ENCODE data around the gene F2RL1. TPM values are rescaled to one million over a fixed set of nuclear protein-coding genes. Genes with fewer than 3 reads are reported as not detected.

F2RL1 gene
- total and polyA plus RNA-seq, 2 of the 13 experiments (the other 11 are each of a cell fraction or from before 2014, with no cell fraction given), result 9.9 to 23.0 TPM

DNA sequence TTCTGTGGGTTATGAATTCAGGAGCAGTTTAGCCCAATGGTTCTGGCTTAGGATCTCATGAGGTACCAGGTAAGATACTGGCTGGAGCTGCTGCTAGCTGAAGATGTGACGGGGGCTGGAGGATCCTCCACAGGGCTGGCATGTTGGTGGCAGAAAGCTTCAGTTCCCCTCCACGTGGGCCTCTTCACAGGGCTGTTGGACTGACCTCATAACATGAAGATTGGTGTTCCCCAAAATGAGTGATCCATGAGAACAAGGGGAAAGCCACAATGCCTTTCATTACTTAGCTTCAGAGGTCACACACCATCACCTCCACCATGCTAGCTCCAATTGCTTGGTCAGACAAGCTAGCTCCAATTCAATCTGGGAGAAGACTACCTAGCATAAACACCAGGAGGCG, 22.5 kb downstream of the F2RL1 start (continued):
- TF ChIP-seq CBFB (CRISPR knock-in tag; IDR thresholded peaks at IDR 0.05), result no peak
- TF ChIP-seq ZNF333 (CRISPR knock-in tag; IDR thresholded peaks at IDR 0.05; ENCODE audit: borderline replicate concordance), result no peak
- TF ChIP-seq, protein P1, sequence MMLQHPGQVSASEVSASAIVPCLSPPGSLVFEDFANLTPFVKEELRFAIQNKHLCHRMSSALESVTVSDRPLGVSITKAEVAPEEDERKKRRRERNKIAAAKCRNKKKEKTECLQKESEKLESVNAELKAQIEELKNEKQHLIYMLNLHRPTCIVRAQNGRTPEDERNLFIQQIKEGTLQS (CRISPR knock-in tag; IDR thresholded peaks at IDR 0.05), result no peak
- no peak for TF ChIP-seq ZNF556 (CRISPR knock-in tag; IDR thresholded peaks at IDR 0.05; ENCODE audit: borderline replicate concordance)

DNA sequence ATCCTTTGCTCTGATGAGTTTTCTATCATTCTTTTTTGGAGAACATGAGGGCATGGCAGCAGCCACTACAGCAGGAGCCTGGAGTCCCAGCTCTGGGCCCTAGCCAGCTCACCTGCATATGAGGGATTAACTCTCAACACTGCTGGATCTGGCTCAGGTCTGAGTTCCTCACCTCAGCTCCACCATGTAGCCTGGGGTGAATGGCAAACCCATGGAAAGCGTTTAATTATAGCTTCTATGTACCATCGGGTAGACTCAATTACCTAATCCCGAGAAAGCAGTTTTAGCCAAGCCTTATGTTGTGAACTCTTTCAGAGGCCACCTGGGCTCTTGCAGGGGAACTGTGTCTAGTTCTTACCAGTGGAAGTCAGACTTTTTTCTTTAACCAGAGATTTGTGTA, 27.1 kb downstream of the F2RL1 start:
- Histone ChIP-seq H3K27ac (ENCODE audit: extremely low read length, insufficient read depth, low read length) (no peak overlapping the region), H3K4me1 (ENCODE audit: insufficient read depth, low read length) (no peaks in the 10 kb centered on the region), H2AFZ (ENCODE audit: low read length) (no peak overlapping the region), H4K20me1 (ENCODE audit: insufficient read depth, low read length) (no peaks in the 10 kb centered on the region), H3K4me2 (ENCODE audit: low read depth, low read length) (no peak overlapping the region), H3K4me3 (replicated peaks in 1 of 3; ENCODE audit: insufficient read depth in 1 of 3, low read depth in 2 of 3, low read length in 3 of 3) (no peak overlapping the region), H3K9me3 (ENCODE audit: low read length) (no peaks in the 10 kb centered on the region), H3K27me3 (ENCODE audit: control insufficient read depth in 1 of 2, insufficient read depth in 2 of 2, low read length in 2 of 2) (no peaks in the 10 kb centered on the region; a peak in 1 of 5 replicates), H3K79me2 (ENCODE audit: insufficient read depth, low read length) (no peaks in the 10 kb centered on the region), H3K36me3 (replicated peaks in 1 of 2; ENCODE audit: control insufficient read depth in 1 of 2, insufficient read depth in 2 of 2, low read length in 2 of 2) (no peaks in the 10 kb centered on the region), H3K9ac (ENCODE audit: insufficient read depth, low read depth, low read length) (no peak overlapping the region)
- DNase-seq (ENCODE audit: low spot score) (no peak), FAIRE-seq (no peak), ATAC-seq (no peak)
- CTCF ChIA-PET (ENCODE audit: low intra/inter-chr PET ratio, low total read pairs), result no interaction called here
- TF ChIP-seq FOXK1 (CRISPR knock-in tag; IDR thresholded peaks at IDR 0.05; ENCODE audit: borderline replicate concordance, low read depth) (no peak), ZNF615 (CRISPR knock-in tag; IDR thresholded peaks at IDR 0.05; ENCODE audit: borderline replicate concordance) (no peak), ZNF432 (CRISPR knock-in tag; IDR thresholded peaks at IDR 0.05; ENCODE audit: borderline replicate concordance) (no peak), ZFYVE20 (CRISPR knock-in tag; IDR thresholded peaks at IDR 0.05; ENCODE audit: borderline replicate concordance, low read depth) (no peak), SMAD3 (CRISPR knock-in tag; IDR thresholded peaks at IDR 0.05) (no peak), NCOA1 (CRISPR knock-in tag; IDR thresholded peaks at IDR 0.05) (no peak), ZNF292 (CRISPR knock-in tag; IDR thresholded peaks at IDR 0.05; ENCODE audit: borderline replicate concordance, low read depth) (no peak), ERF (CRISPR knock-in tag; IDR thresholded peaks at IDR 0.05) (no peak), ZNF775 (CRISPR knock-in tag; IDR thresholded peaks at IDR 0.05; ENCODE audit: borderline replicate concordance) (no peak), FIP1L1 (IDR thresholded peaks at IDR 0.05; ENCODE audit: borderline replicate concordance, insufficient read depth, low read depth, low read length) (no peak)
- TF ChIP-seq, protein P2, sequence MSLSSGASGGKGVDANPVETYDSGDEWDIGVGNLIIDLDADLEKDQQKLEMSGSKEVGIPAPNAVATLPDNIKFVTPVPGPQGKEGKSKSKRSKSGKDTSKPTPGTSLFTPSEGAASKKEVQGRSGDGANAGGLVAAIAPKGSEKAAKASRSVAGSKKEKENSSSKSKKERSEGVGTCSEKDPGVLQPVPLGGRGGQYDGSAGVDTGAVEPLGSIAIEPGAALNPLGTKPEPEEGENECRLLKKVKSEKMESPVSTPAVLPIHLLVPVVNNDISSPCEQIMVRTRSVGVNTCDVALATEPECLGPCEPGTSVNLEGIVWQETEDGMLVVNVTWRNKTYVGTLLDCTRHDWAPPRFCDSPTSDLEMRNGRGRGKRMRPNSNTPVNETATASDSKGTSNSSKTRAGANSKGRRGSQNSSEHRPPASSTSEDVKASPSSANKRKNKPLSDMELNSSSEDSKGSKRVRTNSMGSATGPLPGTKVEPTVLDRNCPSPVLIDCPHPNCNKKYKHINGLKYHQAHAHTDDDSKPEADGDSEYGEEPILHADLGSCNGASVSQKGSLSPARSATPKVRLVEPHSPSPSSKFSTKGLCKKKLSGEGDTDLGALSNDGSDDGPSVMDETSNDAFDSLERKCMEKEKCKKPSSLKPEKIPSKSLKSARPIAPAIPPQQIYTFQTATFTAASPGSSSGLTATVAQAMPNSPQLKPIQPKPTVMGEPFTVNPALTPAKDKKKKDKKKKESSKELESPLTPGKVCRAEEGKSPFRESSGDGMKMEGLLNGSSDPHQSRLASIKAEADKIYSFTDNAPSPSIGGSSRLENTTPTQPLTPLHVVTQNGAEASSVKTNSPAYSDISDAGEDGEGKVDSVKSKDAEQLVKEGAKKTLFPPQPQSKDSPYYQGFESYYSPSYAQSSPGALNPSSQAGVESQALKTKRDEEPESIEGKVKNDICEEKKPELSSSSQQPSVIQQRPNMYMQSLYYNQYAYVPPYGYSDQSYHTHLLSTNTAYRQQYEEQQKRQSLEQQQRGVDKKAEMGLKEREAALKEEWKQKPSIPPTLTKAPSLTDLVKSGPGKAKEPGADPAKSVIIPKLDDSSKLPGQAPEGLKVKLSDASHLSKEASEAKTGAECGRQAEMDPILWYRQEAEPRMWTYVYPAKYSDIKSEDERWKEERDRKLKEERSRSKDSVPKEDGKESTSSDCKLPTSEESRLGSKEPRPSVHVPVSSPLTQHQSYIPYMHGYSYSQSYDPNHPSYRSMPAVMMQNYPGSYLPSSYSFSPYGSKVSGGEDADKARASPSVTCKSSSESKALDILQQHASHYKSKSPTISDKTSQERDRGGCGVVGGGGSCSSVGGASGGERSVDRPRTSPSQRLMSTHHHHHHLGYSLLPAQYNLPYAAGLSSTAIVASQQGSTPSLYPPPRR (CRISPR knock-in tag; IDR thresholded peaks at IDR 0.05; ENCODE audit: borderline replicate concordance), result no peak
- in situ Hi-C loops (cut with HindIII; ENCODE audit: extremely low pct_ligation_motif_present, low pct_unique_long_range_greater_than_20kb) (no loop called here), intact Hi-C loops (cut with micrococcal nuclease; ENCODE audit: unreplicated experiment) (no loop called here)
- POLR2A ChIA-PET, result no interaction called here
- BruUV-seq (replicated peaks), result no TSS peak
- 50% methylated on average over 3 of the region's 3 CpGs for WGBS (ENCODE audit: low lambda C conversion rate)

Measured in HepG2 (cell line).